HG03139 (cell line): ENCODE results near the gene ABCE1.
A peak's percentile ranks its signal among the peaks of the same experiment; 100 is the strongest.
"Not testable (repeated sequence)": the region's sequence is repeated elsewhere in the genome, so short reads cannot be mapped to it uniquely, and the experiment has no call there.

Source experiments
- ATAC-seq: cut with Tn5 transposase; IDR thresholded peaks from one replicate; pipeline ENCODE4 v1.9.1; 2021; ENCODE audit not compliant: unreplicated experiment

The ABCE1 gene

DNA sequence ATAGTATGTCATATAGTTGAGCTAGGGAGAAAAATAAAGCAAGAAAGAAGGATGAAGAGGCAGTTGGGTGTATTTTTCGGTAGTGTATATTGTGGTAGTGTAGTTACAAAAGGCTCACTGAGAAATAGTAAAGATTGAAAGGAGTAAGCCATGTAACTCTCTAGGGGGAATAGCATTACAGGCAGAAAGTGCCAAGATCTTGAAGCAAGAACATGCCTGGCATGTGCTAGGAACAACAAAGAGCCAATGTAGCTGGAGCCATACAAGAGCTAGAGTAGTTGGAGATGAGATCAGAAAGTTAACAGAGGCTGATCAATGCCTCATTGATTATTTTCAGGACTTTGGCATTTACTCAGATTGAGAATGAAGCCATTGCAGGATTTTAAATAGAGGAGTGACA lies 3.0 kb downstream of the ABCE1 start:
- no peak for ATAC-seq

DNA sequence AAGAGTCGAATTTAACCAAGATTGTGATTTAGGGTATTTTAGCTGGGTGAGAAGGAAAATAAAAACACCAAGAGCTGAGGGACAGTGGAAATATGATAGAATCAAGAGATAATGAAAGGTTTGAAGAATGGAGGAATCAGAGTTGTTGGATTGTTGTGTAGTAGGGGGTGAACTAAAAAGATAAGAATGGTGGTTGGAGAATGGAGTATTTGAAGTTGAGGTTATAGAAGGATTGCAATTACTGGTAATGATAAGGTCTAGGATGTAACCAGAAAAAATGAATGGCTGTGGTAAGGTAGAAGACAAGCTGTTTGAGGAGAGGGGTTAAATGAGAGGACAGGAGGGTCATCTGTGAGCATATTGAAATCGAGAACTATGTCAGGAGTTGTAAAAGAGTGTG lies 4.5 kb downstream of the ABCE1 start:
- no peak for ATAC-seq

DNA sequence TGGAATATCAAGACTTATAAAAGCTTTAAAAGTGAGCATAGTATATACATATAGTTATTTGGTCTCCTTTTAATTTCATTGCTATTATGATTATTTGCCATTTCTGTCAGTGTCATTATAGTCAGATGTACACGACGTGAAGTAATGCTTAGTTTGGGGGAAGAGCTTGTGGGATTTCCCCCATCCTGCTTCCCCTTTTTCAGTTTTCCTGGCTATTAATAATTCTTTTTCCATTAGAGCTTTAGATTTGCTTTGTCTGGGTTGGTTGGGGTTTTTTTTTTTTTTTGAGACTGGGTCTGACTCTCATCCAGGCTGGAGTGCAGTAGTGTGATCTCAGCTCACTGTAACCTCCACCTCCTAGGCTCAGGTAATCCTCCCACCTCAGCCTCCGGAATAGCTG lies 5.4 kb downstream of the ABCE1 start:
- ATAC-seq, result no peak

DNA sequence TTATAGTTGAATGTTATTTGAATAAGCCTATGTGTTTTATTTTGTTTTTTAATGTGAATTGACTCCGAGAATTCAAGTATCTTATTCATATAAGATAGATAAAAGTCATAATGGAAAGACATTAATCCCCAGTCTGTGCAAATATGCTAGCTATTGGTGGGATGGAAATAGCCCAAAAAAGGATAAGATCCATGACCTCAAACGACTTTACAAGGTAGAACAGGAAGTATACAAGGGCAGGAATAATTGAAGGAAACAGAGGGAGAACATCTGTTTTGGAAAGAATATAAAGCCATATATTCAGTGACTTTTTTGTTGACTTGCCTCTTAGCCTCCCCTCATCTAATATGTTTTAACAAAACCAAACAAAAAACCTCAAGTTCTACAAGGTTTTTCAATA lies 9.0 kb downstream of the ABCE1 start:
- ATAC-seq, result no peak

DNA sequence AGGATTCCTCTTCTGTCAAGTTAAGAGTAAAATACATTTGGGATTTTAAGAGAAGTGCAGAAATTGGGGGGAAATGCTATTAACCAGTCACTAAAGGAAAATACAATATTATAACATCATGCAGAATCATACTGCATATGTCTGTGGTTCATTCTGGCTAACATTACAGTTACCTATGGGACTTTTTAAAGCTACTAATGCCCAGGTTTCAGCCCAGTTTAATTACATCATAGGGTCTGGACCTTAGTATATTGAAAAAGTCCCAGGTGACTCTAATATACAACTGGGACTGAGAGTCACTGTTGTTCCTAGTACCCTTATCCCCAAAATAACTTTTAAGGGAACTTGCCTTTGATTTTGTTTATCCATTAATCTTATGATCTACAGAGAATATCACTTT lies 10.0 kb downstream of the ABCE1 start:
- no peak for ATAC-seq

DNA sequence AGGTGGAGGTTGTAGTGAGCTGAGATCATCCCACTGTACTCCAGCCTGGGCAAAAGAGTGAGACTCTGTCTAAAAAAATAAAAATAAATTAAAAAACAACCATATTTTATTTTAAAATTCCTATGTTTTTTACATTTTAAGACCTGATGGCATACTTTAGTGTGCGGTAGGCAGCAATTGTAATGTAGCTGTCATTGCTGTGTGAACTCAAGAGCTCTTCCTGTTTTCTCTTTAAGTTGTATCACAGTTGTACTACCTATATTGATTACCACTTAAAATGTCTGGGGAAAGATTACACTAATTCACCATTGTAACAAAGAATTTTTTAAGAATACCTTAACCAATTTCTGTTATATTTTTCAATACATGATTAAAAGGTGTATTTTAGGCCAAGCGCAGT lies 27.3 kb downstream of the ABCE1 start:
- no peak for ATAC-seq

DNA sequence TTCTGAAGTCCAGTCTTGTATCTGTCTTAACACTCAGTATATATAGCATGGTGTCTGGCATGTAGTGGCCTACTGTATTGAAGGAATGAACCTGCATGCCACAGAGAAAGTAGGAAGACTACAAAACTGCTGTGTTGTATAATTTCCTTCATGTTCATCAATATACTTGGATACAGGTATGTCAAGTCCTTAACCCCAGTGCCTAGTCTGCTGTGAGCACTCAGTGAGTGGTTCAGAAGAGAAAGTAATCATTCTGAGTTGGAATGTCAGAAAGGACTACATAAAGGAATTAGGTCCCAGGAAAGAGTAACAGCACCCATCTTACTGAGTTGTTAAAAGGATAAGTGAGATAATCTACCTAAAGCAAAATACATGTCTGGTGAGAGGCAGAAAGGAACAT lies 32.0 kb downstream of the ABCE1 start:
- no peak for ATAC-seq

DNA sequence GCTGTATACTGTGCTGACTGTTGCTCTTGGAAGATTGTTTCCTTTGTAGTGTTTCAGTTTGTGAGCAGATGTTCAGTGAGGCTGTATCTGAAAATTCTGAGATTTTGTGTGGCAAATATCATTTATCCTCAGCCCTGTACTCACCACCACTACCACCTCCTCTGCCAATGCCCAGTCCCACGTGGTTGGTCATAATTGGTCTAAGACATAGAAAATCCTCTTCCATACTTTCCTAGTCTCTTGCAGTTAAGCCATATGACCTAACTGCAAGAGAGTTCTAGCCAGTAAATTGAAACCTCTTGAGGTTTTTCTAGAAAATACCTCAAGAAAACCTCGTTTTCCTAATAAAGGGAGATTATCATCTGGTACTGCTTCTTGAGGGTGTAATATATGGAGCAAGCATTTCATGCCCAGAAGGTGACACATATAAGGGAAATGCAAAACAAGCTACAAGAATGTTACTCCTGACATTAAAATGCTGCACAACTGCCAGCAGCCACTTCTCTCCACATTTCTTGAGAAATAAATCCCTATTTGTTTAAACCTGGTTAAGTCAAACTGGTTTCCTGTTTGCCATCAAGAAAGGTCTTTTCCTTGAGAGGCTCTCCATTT lies 32.8 kb downstream of the ABCE1 start:
- ATAC-seq, result no peak

DNA sequence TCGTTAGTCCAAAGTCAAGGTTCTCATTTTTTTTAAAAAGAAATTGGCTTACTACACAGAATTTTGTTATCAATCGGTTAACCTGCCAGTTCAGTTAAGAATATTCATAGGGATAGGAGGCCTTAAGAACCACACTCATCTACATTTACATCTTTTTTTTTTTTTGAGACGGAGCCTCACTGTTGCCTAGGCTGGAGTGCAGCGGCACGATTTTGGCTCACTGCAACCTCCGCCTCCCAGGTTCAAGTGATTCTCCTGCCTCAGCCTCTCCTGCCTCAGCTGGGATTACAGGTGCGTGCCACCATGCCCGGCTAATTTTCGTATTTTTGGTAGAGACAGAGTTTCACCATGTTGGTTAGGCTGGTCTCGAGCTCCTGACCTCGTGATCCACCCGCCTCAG lies 33.7 kb downstream of the ABCE1 start:
- no peak for ATAC-seq

DNA sequence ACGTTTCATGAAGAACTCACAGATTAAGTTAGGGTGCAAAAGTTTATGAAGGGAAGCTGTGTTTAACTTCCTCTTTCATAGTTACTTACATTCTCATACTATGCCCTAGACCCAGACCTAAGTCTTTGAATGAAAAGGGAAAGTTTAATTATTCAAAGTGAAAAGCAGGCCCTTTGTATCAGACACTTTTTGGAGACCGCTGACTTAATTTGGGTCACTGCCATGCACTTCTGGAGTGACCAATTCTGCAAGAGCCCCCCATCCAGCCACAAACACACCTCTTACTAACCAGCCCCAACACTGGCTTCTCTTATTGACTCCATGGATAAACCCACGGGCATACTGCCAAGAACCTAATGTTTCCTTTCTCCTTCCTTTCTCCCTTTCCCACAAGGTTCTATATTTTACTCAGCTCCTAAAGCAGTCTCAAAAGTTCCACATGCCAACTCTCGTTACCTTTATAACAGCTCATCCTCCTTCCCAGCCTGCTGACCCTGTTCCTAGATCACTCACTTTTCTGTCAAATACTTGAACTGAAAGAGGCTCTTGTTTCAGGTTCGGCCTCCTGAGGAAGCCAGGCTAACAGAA lies 34.5 kb downstream of the ABCE1 start:
- peak; percentile 71 for ATAC-seq

DNA sequence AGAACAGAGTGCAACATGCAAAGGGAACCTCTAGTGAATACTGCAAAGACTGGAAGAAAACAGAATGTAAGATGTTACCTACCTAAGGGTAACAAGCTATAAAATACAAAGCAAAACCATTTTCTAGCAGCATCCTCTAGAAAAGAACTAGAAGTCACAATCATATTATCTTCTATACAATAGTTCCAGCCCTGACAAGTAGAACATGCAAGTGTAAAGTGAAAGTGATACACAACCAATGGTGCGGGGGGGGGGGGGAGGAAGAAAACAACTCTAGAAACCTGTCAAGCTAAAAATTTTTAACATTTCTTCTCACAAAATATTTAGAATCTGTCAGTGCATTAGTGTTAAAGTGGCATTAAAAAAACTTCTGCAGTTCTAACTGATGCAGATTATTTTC lies 38.1 kb downstream of the ABCE1 start:
- not testable (repeated sequence) for ATAC-seq

DNA sequence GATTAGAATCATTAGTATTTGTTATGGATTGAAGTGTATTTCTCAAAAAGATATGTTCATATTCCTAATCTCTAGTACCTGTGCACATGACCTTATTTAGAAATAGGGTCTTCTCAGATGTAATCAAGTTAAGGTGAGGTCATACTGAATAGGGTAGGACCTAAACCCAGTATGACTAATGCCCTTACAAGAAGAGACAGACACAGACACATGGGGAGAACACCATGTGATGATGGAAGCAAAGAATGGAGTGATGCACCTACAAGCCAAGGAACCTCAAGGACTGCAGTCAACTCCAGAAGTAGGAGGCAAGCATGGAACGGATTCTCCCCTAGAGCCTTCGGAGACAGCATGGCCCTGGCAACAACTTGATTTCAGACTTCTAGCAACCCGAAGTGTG lies 50.9 kb downstream of the ABCE1 start:
- no peak for ATAC-seq

DNA sequence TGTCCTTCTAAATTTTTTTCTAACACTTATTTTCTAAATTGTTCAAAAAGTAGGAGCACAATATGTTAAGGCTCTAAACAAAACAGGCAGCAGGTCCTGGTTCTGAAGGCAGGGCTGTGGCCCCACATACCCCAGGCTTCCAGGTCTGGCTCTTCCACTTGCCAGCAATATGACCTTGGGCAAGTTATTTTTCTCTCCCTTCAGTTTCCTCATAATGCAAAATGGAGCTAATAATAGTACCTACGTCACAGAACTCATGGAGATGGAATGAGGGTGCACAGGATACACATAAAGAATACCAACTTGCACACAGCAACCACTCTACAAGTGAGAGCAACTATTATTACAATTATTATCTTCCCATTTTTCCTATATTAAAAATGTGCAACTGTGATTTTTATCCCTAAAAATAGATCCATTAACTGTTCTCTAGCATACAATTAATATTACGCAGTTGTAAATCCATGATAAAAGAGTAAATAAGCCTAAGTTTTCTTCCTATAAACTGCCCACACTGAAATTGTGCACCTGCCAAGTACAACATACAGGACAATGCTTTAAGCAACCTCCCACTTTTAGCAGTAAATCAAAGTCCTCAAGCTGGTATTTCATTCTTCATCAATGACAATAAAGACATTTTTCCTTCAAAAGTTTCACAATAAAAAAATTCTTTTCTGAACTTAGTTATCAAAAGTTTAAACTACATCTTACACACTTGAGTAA lies 55.2 kb downstream of the ABCE1 start:
- no peak for ATAC-seq

DNA sequence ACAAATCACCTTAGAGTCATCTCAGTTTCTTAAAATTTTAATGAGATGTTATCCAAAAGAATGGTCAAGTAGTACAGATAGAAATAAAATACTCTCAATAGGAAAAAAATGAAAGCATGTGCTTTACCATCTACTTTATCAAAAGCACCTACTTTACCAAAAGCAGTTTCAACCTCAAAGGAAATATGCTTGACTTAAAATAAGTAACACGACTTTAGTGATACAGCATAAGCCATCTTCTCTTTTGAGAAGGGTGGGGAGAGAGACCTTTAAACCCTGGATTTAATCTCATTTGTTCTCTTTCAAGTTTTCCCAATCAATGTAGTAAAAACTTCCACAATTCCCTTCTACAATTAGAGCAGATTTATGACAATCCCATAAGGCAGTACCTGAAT lies 55.8 kb downstream of the ABCE1 start:
- ATAC-seq, result no peak

DNA sequence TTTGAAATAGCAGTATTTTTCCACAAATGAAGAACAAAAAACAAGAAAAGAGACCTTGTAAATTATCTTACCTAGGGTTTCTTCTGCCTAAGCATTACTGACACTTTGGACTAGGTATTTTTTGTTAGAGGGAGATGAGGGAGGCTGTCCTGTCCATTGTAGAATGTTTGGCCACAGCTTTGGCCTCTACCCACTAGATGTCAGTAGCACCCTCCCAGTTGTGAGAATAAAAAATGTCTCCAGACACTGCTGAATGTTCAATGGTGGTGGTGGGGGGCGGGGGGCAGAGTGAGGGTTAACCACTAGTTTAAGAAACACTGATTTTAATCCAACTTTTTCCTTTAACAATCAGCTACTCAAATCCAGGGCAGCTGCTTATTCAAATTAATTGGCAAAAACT lies 56.5 kb downstream of the ABCE1 start:
- ATAC-seq, result peak; percentile 78

DNA sequence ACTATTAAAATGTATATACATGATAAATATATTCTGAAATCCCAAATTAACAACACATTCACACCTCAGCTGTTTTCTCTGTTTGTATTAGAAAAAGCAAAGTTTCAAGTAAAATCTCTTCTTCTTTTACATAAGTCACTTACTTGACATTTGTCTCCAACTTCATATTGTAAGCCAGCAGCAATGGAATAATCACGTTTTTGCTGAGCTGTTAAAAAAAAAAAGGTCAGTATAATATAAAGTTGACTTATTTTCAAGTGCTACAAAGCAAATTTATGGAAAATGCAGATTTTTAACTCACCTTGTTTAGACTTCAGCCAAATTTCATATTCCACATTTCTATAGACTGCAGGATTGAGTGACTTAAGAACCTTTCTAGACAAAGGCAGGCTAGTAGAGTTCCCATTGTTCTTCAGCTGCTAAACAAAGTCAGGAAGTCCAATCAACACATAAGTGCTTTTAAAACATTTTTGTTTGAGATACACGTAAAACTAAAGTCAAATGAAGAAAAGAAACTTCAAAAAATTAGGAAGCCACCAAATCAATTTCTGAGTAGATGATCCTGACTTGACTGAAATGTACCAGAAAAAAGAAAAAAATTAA lies 57.3 kb downstream of the ABCE1 start:
- ATAC-seq, result no peak

DNA sequence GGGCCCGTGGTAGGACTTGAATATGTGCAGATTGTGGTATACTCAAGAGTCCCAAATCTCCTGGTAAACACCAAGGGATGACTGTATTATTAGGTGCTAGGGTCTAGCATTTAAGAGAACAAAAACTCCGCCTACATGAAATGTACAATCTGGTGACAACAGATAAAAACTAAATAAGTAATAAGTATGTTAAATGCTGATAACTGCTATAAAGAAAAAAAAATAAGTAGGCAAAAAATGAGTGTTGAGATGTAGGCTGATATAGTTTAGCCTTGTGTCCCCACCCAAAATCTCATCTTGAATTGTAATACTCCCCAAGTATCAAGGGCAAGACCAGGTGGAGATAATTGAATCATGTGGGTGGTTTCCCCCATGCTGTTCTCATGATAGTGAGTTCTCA lies 58.9 kb downstream of the ABCE1 start:
- no peak for ATAC-seq

DNA sequence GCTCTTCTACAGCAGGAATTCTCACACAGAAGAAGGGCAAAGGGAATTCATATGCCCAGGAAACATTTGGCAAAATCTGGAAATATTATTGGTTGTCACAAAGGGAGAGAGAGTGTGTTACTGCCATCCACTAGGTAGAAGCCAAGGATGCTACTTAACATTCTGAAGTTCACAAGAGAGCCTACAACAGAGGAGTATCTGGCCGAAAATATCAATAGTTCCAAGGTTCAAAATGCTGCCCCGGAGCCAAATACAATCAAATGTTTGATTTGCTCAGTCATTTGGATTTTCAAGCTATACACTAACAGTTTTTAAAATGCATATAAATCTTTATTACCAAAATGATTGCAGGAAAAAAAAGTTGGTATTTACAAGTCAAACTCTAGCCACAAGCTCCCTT lies 63.4 kb downstream of the ABCE1 start:
- ATAC-seq, result no peak

DNA sequence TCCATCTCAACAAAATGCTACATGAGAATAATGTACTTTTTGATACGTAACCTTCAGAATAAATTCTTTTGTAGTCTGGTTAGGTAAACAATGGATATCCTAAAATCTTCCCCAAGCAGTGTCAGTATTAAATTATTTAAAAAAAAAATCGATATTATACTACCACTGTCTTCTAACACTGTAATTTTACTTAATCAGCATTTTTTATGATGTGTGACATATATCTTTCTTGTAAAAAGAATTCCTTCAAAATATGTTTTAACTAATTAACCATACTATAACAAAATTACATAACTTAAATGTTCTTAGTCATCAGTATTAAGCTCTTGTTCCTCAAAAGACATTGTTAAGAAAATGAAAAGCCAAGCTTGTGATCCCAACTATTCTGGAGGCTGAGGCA lies 69.8 kb downstream of the ABCE1 start:
- ATAC-seq, result no peak

DNA sequence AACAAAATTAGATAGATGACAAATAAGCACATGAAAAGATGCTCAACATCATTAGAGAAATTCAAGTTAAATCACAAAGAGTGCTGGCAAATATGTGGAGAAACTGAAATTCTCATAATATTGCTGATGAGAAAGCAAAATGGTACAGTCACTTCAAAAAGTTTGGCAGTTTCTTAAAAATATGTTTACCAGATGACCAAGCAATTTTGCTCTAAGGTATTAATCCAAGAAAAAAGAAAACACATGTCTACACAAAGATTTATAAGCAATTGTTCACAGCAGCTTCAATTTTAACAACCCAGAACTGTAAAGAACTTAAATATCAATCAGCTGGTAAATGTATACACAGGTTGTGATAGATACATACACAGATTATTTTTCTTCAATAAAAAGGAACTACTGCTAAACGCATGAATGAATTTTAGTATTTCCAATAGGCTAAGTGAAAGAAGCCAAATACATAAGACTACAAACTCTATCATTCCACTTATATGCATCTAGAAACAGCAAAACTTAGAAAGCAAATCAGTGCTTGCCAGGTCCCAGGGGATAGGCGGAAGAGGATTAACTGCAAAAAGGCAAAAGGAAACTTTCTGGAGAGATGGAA lies 70.6 kb downstream of the ABCE1 start:
- ATAC-seq, result no peak

DNA sequence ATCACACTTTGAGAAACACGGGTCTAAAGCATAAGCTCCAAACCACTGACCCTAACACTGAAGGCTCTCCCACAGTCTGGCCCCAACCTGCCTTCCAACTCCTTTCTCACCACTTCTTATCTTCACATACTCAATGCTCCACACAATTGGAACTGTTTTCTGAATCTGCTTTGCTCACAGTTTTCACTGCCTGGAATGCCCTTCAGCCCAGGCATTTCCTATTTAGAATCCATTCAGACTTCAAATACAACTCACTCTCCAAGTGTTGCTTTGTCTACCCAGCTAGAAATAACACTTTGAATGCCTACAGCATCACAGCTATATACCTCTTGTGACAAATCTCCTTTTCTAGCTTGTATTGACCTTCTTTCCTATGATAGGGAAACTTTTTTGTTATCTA lies 72.1 kb downstream of the ABCE1 start:
- ATAC-seq, result no peak

DNA sequence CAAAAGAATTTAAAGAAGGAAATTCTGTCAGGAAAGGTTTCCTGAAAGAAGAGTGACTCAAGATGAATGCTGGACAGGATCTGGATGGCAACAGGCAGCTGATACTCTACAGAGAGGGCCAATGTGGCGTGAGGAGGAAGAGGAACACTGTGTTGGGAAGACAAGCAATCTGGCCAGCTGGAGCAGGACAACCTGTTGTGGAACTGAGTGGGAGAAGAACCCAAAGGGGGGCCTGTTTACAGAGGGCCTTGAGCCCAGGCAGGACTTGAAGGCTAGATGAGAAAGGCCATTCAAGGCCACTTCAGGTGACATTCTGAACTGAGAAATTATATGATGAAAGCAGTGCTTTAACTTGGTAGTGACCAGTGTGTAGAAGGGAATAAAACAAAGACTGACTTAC lies 73.8 kb downstream of the ABCE1 start:
- ATAC-seq, result no peak
